Sciatic nerve (tissue), 2 donors: Measurements from ENCODE around the gene STUM. TPM values are rescaled to one million over a fixed set of nuclear protein-coding genes. Genes with fewer than 3 reads are reported as not detected.

ENCODE experiments used
- ATAC-seq: fragments of 200-7000 bp; cut with Tn5 transposase; one replicate; pipeline ENCODE4 v1.9.1; 2020; ENCODE audit warnings: mild to moderate bottlenecking, moderate library complexity
- DNase-seq: peaks from one replicate; pipeline ENCODE4 v3.0.0-alpha.2; 2020; ENCODE audit warnings: low spot score
- intact Hi-C: fragments of 100-400 bp; cut with DNase I; formaldehyde crosslinking; loops from one replicate; pipeline ENCODE4 v1.14.2; 2022
- total RNA-seq: library from RNA; stranded (reverse); fragmentation: NEBNext Ultra II Directional; extraction: Animal tissue kit (Norgen Biotek cat#: 25700); gene quantifications from one replicate; pipeline ENCODE4 v1.2.1, GENCODE V29; 2021
- donor health status: DM: no; HTN: no; CAD: no.
- donor health status: DM: no; HTN: no; CAD: no.

STUM gene
- total RNA-seq, 1 donor from 2014 or later = 7.8 TPM

- intact Hi-C loops = no loop called here
- ATAC-seq (no peak), DNase-seq (no peak)
Measured at GRCh38 chr1:226641671-226642231, 93.2 kb downstream of the STUM start.

GRCh38 chr1:226642421-226642820 is 93.9 kb downstream of the STUM start:
- DNase-seq (no peak), ATAC-seq (no peak)
- intact Hi-C loops = no loop called here

DNA sequence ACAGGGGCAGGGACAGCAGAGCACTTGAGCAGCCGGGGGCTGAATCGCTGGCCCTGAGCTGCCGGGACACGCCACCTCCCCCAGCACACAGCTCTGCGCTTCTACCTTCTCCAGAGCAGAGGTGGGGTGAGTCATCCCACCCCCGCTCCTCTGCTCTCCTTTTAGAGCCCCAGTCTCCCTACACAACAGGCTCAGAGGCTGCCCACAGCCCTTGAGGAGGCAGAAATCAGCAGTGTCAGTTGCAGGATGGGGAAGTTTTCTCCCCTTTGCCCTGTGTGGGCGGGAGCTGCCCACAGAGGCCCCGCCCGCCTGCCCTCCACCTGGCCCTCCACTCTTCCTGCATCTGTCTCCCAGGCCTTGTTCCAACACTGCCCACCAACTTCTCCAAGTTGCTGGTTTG is 94.6 kb downstream of the STUM start:
- ATAC-seq (peak; percentile 19), DNase-seq (no peak)
- intact Hi-C loops = no loop called here

- intact Hi-C loops = no loop called here
- ATAC-seq (no peak), DNase-seq (peak; percentile 53)
Measured at GRCh38 chr1:226643611-226644540, 95.3 kb downstream of the STUM start.

- no peak for ATAC-seq
- intact Hi-C loops = no loop called here
Measured at GRCh38 chr1:226644541-226645176, 96.1 kb downstream of the STUM start.

GRCh38 chr1:226645279-226645976 is 96.9 kb downstream of the STUM start:
- peak; percentile 27 for DNase-seq
- intact Hi-C loops = no loop called here
- ATAC-seq = no peak

More at GRCh38 chr1:226644541-226645176, 96.1 kb downstream of the STUM start:
- DNase-seq = peak; percentile 49

GRCh38 chr1:226646026-226646869 is 97.7 kb downstream of the STUM start:
- DNase-seq (no peak), ATAC-seq (no peak)
- intact Hi-C loops = no loop called here

DNA sequence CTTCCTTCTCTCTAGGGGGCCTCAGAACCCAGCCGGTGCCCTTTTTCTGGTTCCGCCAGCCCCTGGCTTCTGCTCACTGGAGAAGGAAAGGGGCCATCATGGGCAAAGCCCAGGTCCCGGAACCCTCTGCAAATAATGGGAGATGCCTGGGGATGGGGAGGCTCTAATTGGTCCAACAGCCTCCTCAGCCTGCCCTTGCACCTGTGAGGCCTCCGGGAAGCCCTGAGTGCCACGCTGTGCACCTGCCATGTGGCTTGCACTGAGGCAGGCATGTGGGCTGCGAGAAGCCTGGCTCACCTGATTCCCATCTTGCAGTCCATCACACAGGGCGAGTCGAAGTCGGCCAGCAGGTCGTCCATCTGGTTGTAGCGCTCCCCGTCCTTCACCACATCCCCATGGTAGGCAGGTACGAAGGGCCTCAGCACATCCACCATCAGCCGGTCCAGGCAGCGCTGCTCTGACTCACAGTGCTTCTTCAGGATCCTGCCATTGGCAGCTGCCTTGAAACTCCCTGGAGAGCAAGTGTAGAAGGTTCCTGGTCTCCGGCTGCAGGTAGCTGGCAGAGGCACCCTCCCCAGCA is 98.4 kb downstream of the STUM start:
- intact Hi-C loops = no loop called here
- ATAC-seq (no peak), DNase-seq (no peak)

DNA sequence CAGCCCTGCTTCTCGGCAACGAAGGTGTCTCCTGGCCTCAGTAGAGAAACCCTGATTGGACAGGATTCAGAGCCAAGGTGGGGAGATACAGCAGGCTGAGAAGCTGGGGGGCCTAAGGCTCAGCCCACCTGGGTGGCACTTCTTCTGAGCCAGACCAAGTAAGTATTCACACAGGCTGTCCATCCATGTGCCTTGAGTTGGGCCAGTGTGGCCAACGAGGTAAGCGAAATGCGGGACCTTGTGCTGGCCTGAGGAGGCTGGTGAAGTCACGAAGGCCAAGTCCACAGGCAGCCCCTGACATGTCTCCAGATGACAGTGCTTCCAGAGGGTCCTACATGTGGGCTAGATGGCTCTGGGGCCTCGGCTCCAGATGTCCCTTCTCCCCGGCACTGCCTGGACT is 99.2 kb downstream of the STUM start:
- DNase-seq (no peak), ATAC-seq (no peak)
- intact Hi-C loops = no loop called here

GRCh38 chr1:226648421-226648820 is 99.9 kb downstream of the STUM start:
- DNase-seq (no peak), ATAC-seq (no peak)
- intact Hi-C loops = no loop called here

DNA sequence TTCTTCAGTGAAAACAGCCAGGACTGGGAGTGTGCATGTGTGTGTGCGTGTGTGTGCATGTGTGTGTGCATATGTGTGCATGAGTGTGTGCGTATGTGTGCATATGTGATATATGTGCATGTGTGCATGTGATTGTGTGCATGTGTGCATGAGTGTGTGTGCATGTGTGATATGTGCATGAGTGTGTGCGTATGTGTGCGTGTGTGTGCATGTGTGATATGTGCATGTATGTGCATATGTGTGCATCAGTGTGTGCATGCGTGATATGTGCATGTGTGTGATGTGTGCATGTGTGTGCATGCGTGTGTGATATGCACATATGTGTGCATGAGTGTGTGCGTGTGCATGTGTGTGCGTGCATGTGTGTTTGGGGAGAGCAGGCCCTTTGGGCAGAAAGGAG is 100.7 kb downstream of the STUM start:
- no peak for ATAC-seq
- intact Hi-C loops = no loop called here
- no peak for DNase-seq

DNA sequence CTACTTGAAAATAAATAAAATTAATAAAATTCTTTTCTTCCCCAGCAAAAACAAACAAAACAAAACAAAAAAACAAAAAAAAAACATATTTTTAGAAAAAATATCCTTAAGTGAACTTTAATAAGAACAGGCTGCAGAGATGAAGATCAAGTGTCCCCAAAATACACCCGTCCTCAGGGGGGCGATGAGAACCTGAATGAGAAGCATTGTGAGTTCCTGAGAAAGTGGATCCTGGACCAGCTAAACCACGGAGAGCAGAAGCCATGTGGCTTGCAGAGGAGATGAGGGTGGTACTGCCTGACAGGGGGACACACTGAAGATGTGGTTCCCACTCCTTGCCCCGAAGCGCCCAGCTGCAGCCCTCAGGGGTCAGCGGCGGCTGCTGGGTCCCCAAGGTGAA is 101.2 kb downstream of the STUM start:
- intact Hi-C loops = loop anchor here (5.0 kb wide), 1 partner anchor 88 kb away; the partner anchor contains the start of gene ITPKB
- DNase-seq (no peak), ATAC-seq (peak; percentile 54)

DNA sequence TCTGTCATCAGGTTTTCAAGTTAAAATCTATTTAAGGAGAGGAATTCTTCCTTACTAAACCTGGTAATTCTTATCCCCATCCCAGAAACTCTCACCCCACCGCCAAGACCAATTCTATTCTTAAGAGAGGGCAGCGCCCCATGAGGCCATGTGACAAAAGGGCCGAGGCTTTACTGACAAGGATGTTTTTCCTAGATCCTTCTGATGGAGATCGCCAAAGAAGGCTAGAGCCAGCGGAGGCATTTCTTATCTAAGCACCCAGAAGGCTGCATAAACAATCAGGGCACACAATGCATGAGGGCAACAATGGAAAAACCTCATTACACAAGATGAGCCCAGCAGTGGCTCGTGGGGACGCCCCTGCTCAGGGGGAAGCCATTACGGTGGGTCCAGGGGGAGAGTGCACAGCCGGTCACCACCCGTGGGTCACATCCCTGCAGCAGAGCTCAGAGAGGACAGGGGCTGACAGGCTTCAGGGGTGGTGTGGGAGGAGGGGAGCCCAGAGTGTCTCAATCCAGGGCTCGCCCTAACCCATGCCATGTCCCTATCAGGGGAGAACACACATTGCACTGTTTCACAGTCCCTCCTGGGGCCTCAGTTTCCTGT is 101.8 kb downstream of the STUM start:
- intact Hi-C loops = loop anchor here (5.0 kb wide), 1 partner anchor 87 kb away; the partner anchor contains the start of gene ITPKB
- DNase-seq (no peak), ATAC-seq (peak; percentile 18)

DNA sequence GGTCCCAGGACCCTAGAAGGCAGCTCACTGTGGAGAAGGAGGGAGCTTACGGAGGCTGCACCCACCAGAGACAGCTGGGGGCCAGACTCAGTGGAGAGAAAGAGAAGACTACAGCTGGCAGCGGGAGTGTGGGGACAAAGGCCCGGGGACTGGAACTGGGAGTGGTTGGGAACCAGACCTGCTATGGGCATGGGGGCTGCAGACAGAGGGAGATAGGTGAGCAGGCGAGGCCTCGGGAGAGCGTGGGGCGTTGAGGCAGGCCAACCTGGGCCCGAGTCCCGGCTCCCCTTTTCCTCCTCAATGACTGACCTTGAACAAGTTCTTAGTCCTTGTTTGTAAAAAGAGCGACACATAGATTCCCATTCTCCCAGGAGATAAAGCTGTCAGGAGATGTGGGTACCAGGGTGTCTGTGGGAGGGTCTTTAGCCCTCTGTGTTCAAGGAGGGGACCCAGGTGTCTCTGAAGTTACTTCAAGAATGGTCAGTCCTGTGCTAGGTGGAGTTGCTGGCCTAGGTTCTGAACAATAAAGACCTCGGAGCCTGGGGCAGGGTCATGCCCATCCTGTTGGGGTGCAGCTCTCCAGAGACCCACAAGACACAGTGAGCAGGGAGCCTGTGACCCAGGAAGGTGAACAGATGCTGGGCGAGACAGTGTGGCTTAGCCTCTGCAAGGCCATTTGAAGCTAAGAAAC is 102.6 kb downstream of the STUM start:
- DNase-seq (no peak), ATAC-seq (no peak)
- intact Hi-C loops = loop anchor here (5.0 kb wide), 1 partner anchor 86 kb away; the partner anchor contains the start of gene ITPKB

DNA sequence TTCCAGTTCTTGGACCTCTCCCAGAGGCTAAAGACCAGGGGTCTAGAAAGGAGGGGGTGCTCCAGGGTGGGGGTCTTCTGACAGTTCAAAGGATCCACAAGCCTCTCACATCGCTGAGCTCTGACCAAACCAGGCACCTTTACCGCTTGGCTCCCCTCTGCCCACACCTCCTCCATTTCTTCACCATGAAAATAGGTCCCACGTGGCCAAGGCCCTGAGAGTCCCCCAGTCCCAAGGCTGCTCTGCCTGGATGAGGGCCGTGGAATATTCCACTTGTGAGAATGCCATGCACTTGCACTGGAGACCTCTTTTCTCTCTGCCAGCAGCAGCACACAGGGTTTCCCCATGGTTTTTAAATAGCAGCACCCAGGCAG is 103.2 kb downstream of the STUM start:
- ATAC-seq (no peak), DNase-seq (no peak)
- intact Hi-C loops = loop anchor here (5.0 kb wide), 1 partner anchor 86 kb away; the partner anchor contains the start of gene ITPKB

DNA sequence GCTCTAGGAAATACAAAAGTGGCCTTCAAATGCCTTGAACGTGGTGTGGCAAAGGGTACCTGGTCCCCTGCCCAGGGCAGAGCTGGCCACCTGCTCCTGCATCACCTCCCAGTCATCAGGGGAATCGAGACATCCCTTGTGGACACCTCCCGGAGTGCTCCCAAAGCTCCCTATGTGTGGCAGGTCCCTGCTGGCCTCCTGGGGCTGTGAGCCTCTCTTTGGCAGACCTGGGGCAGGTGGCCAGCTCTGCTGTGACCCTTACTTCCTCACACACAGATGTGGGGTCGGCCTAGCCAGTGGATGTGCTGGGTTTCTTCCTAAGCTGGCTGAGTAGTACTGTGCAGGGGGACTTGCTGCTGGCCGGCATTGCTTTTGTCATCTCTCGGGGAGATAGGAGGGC is 104.0 kb downstream of the STUM start:
- intact Hi-C loops = loop anchor here (5.0 kb wide), 1 partner anchor 85 kb away; the partner anchor contains the start of gene ITPKB
- no peak for DNase-seq
- no peak for ATAC-seq
